Measurements from ENCODE around the gene VCP.

The VCP gene

GRCh38 chr9:35072461-35073278, at the start of gene VCP:
Gene VCP (minus strand): TSS chr9:35072625. CDS start chr9:35072353, 272 bp downstream.
- FAIRE-seq: peak; percentile 100

- FAIRE-seq: peak; percentile 91
Observed at GRCh38 chr9:35116898-35117551, 44.6 kb upstream of the VCP start.

- no peak for FAIRE-seq
Observed at GRCh38 chr9:35116539-35116897, 44.1 kb upstream of the VCP start.

- FAIRE-seq: peak; percentile 93
Observed at GRCh38 chr9:35115680-35116538, 43.5 kb upstream of the VCP start, which contains the start of gene ATOSB. Gene ATOSB (minus strand): TSS chr9:35115862. CDS start chr9:35108274, 7,588 bp downstream.

- FAIRE-seq: no peak
Observed at GRCh38 chr9:35114840-35115628, 42.6 kb upstream of the VCP start.

- FAIRE-seq: no peak
Observed at GRCh38 chr9:35114113-35114839, 41.9 kb upstream of the VCP start.

- no peak for FAIRE-seq
Observed at GRCh38 chr9:35112257-35113020, 40.0 kb upstream of the VCP start.

GRCh38 chr9:35111001-35111933, 38.8 kb upstream of the VCP start:
- peak; percentile 31 for FAIRE-seq

- no peak for FAIRE-seq
Observed at GRCh38 chr9:35110327-35110761, 37.9 kb upstream of the VCP start.

GRCh38 chr9:35108946-35109575, 36.6 kb upstream of the VCP start:
- FAIRE-seq: no peak

- no peak for FAIRE-seq
Observed at GRCh38 chr9:35108461-35108860, 36.0 kb upstream of the VCP start.

GRCh38 chr9:35107297-35108290, 35.2 kb upstream of the VCP start:
- no peak for FAIRE-seq

- no peak for FAIRE-seq
Observed at GRCh38 chr9:35106343-35106730, 33.9 kb upstream of the VCP start.

- no peak for FAIRE-seq
Observed at GRCh38 chr9:35105571-35106342, 33.3 kb upstream of the VCP start.

GRCh38 chr9:35105126-35105525, 32.7 kb upstream of the VCP start:
- no peak for FAIRE-seq

- FAIRE-seq: no peak
Observed at GRCh38 chr9:35104586-35104985, 32.2 kb upstream of the VCP start.

GRCh38 chr9:35103660-35104191, 31.3 kb upstream of the VCP start:
- no peak for FAIRE-seq
